ENCODE results near the gene GRID2. TPM values are rescaled to one million over a fixed set of nuclear protein-coding genes. Genes with fewer than 3 reads are reported as not detected.
"Not testable (repeated sequence)": the region's sequence is repeated elsewhere in the genome, so short reads cannot be mapped to it uniquely, and the experiment has no call there.

Gene GRID2
- total RNA-seq, 6 experiments from 2014 or later, result not detected

- DNase-seq, result no peak
- Mint-ChIP-seq H3K27ac (no peak overlapping the region), H3K4me3 (no peak overlapping the region), H3K4me1 (ENCODE audit: low read depth) (no peaks in the 10 kb centered on the region), H3K36me3 (ENCODE audit: low read depth) (no peaks in the 10 kb centered on the region), H3K9me3 (peaks cover 27% of the 10 kb centered on the region), H3K27me3 (ENCODE audit: insufficient read depth) (no peaks in the 10 kb centered on the region)
- TF ChIP-seq, protein P1, sequence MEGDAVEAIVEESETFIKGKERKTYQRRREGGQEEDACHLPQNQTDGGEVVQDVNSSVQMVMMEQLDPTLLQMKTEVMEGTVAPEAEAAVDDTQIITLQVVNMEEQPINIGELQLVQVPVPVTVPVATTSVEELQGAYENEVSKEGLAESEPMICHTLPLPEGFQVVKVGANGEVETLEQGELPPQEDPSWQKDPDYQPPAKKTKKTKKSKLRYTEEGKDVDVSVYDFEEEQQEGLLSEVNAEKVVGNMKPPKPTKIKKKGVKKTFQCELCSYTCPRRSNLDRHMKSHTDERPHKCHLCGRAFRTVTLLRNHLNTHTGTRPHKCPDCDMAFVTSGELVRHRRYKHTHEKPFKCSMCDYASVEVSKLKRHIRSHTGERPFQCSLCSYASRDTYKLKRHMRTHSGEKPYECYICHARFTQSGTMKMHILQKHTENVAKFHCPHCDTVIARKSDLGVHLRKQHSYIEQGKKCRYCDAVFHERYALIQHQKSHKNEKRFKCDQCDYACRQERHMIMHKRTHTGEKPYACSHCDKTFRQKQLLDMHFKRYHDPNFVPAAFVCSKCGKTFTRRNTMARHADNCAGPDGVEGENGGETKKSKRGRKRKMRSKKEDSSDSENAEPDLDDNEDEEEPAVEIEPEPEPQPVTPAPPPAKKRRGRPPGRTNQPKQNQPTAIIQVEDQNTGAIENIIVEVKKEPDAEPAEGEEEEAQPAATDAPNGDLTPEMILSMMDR (IDR thresholded peaks at IDR 0.05), result no peak
Observed at GRCh38 chr4:93355411-93355810, 1051.6 kb downstream of the GRID2 start.

DNA sequence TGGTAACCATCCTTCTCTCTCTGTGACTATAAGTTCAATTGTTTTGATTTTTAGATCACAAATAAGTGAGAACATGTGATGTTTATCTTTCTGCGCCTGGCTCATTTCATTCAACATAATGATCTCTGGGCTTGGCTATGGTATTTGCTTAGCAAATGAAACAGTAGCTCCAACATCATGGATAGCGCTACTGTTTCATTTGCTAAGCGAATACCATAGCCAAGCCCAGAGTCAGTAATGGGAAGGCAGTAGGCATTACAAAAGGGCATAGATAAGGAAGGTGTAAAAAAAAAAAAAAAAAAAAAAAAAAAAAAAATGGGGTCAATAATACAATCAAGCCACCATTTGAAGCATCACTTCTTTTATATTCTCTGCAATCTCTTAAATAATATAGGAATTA, 1055.8 kb downstream of the GRID2 start:
- TF ChIP-seq, protein P1 (IDR thresholded peaks at IDR 0.05), result no peak
- H3K4me3 Mint-ChIP-seq, result no peak overlapping the region
- H3K27ac Mint-ChIP-seq, result no peak overlapping the region
- H3K9me3 Mint-ChIP-seq, result peaks cover 27% of the 10 kb centered on the region
- no peaks in the 10 kb centered on the region for H3K36me3 Mint-ChIP-seq (ENCODE audit: low read depth)
- DNase-seq, result no peak
- no peaks in the 10 kb centered on the region for H3K27me3 Mint-ChIP-seq (ENCODE audit: insufficient read depth)
- no peaks in the 10 kb centered on the region for H3K4me1 Mint-ChIP-seq (ENCODE audit: low read depth)

GRCh38 chr4:93366169-93366755, 1062.5 kb downstream of the GRID2 start:
- not testable (repeated sequence) for H3K27ac Mint-ChIP-seq; H3K27me3 Mint-ChIP-seq (ENCODE audit: insufficient read depth); H3K4me1 Mint-ChIP-seq (ENCODE audit: low read depth); H3K36me3 Mint-ChIP-seq (ENCODE audit: low read depth); DNase-seq; H3K4me3 Mint-ChIP-seq
- H3K9me3 Mint-ChIP-seq, result peaks cover 45% of the 10 kb centered on the region

DNA sequence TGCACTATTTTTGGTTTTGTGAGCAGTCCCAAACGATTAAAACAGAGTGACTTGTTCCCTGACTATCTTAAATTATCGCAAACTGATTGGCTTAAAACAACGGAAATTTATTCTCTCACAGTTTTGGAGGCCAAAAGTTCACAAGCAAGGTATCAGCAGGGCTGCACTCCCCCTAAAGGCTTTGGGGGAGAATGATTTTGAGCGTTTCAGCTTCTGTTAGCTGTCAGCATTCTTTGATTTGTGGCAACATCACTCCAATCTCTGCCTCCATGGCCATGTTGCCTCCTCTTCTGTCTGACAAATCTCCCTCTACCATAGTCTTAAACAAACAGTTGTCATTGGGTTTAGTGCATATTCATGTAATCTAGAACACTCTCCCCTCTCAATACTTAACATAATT, 1065.2 kb downstream of the GRID2 start:
- no peaks in the 10 kb centered on the region; the same call in 1 of the 2 replicates for H3K27me3 Mint-ChIP-seq (ENCODE audit: insufficient read depth)
- no peaks in the 10 kb centered on the region for H3K36me3 Mint-ChIP-seq (ENCODE audit: low read depth)
- no peak overlapping the region for H3K4me3 Mint-ChIP-seq
- H3K9me3 Mint-ChIP-seq, result peaks cover 38% of the 10 kb centered on the region
- H3K4me1 Mint-ChIP-seq (ENCODE audit: low read depth), result no peaks in the 10 kb centered on the region
- TF ChIP-seq, protein P1 (IDR thresholded peaks at IDR 0.05), result no peak
- DNase-seq, result no peak
- H3K27ac Mint-ChIP-seq, result no peak overlapping the region

GRCh38 chr4:93370256-93370655, 1066.5 kb downstream of the GRID2 start:
- peaks cover 30% of the 10 kb centered on the region for H3K9me3 Mint-ChIP-seq
- H3K27me3 Mint-ChIP-seq (ENCODE audit: insufficient read depth), result no peaks in the 10 kb centered on the region; the same call in 1 of the 2 replicates
- no peak overlapping the region for H3K4me3 Mint-ChIP-seq
- TF ChIP-seq, protein P1 (IDR thresholded peaks at IDR 0.05), result no peak
- no peak for DNase-seq
- H3K27ac Mint-ChIP-seq, result no peak overlapping the region
- H3K4me1 Mint-ChIP-seq (ENCODE audit: low read depth), result no peaks in the 10 kb centered on the region
- H3K36me3 Mint-ChIP-seq (ENCODE audit: low read depth), result no peaks in the 10 kb centered on the region

DNA sequence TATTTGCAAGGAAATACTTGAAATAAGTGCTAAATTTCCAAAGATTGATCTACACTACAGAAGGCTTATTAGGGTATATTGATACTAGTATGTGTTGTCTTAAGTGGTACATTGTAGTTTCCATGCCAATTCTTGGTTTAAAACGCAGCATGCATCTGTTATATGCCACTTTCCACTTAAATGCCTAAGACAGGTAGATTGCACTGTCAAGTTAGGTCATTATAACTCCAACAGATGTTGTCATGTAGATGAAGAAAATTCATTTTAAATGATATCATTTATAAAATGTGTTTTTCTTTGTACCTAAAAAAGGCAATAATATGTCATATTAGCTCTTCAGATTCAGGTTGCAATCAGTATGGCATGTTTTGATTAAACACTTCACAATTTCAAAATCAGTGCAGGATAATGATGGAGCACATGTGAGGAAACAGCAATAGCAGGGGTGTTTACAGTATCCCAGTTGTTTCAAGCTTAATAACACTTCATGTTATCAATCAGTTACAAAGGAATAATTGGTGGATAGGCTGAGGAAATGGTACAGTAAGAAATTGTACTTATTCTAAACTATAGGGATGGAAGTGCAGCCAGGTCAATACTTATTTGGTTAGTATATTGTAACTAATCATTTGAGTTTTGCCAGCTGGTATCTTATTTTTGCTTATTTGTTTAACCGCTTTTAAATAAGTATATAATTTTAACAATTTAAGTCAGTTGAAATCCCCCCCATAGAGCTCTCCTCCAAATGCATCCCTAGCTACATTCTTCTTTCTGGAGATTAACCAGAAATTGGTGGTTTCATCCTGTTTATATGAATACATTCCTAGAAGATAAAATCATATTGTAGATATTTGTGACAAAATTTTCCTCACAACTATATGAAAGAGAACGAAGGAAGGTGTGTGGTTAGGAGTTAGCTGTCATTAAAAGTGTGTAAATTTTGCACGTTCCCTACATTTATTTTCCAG, 1070.4 kb downstream of the GRID2 start:
- H3K36me3 Mint-ChIP-seq (ENCODE audit: low read depth), result no peaks in the 10 kb centered on the region
- no peaks in the 10 kb centered on the region for H3K27me3 Mint-ChIP-seq (ENCODE audit: insufficient read depth)
- DNase-seq, result no peak
- H3K4me3 Mint-ChIP-seq, result no peak overlapping the region
- TF ChIP-seq, protein P1 (IDR thresholded peaks at IDR 0.05), result no peak
- H3K4me1 Mint-ChIP-seq (ENCODE audit: low read depth), result no peaks in the 10 kb centered on the region
- peaks cover 27% of the 10 kb centered on the region for H3K9me3 Mint-ChIP-seq
- no peak overlapping the region for H3K27ac Mint-ChIP-seq
